Activated CD8-positive, alpha-beta memory T cell treated with anti-CD3 and anti-CD28 coated beads, Interleukin-2, amount 50 U/mL, for 24 hours (primary cell): ENCODE results near the gene TXNRD2.

Experiments
- DNase-seq: peaks from one replicate; pipeline ENCODE4 v3.0.0-alpha.2; 2020; ENCODE audit errors: extremely low read depth

Gene TXNRD2

GRCh38 chr22:19979712-19980493 lies 38.3 kb upstream of the TXNRD2 start:
- DNase-seq, result no peak

- no peak for DNase-seq
Observed at GRCh38 chr22:19978748-19979147, 37.1 kb upstream of the TXNRD2 start.

GRCh38 chr22:19977296-19978243 lies 36.0 kb upstream of the TXNRD2 start:
- no peak for DNase-seq

GRCh38 chr22:19976671-19977070 lies 35.1 kb upstream of the TXNRD2 start:
- DNase-seq, result no peak

- no peak for DNase-seq
Observed at GRCh38 chr22:19975707-19976035, 34.1 kb upstream of the TXNRD2 start.

- no peak for DNase-seq
Observed at GRCh38 chr22:19974935-19975706, 33.5 kb upstream of the TXNRD2 start.

GRCh38 chr22:19974268-19974861 lies 32.7 kb upstream of the TXNRD2 start:
- no peak for DNase-seq

GRCh38 chr22:19973551-19974267 lies 32.1 kb upstream of the TXNRD2 start:
- no peak for DNase-seq

GRCh38 chr22:19972652-19973550 lies 31.3 kb upstream of the TXNRD2 start:
- DNase-seq, result no peak

GRCh38 chr22:19972251-19972650 lies 30.6 kb upstream of the TXNRD2 start:
- no peak for DNase-seq

GRCh38 chr22:19971276-19972124 lies 29.9 kb upstream of the TXNRD2 start:
- DNase-seq, result no peak

- DNase-seq, result peak; percentile 57
Observed at GRCh38 chr22:19970479-19971275, 29.1 kb upstream of the TXNRD2 start.

GRCh38 chr22:19970031-19970478 lies 28.4 kb upstream of the TXNRD2 start:
- no peak for DNase-seq

- DNase-seq, result no peak
Observed at GRCh38 chr22:19969141-19969928, 27.7 kb upstream of the TXNRD2 start.

- DNase-seq, result no peak
Observed at GRCh38 chr22:19968450-19968891, 26.9 kb upstream of the TXNRD2 start.

- DNase-seq, result no peak
Observed at GRCh38 chr22:19967850-19968449, 26.3 kb upstream of the TXNRD2 start.
